Measurements from ENCODE around the gene PKNOX1. TPM values are rescaled to one million over a fixed set of nuclear protein-coding genes. Genes with fewer than 3 reads are reported as not detected.
"Not testable (repeated sequence)": the region's sequence is repeated elsewhere in the genome, so short reads cannot be mapped to it uniquely, and the experiment has no call there.

PKNOX1 gene
- total RNA-seq, 1 donor from 2014 or later: 17.5 TPM

- DNase-seq; intact Hi-C loops (cut with DNase I); H3K27ac ChIP-seq; H3K9me3 ChIP-seq; H3K27me3 ChIP-seq (ENCODE audit: low read depth); H3K4me1 ChIP-seq; H3K4me3 ChIP-seq; H3K36me3 ChIP-seq: not testable (repeated sequence)
- peak in 1 of 2 donors; percentile 33 for ATAC-seq
These were observed 102.3 kb downstream of the PKNOX1 start for GRCh38 chr21:43076643-43077042.

- ATAC-seq; DNase-seq; intact Hi-C loops (cut with DNase I); H3K9me3 ChIP-seq; H3K27ac ChIP-seq; H3K36me3 ChIP-seq; H3K4me3 ChIP-seq; H3K27me3 ChIP-seq (ENCODE audit: low read depth); H3K4me1 ChIP-seq: not testable (repeated sequence)
These were observed 108.4 kb downstream of the PKNOX1 start for GRCh38 chr21:43082587-43083300.

Small RNA genes lying within 50 kb of the gene (microRNA-seq; reads per million reads assigned to microRNA genes)
- gene MIR5692B (ENCODE audit: borderline number of aligned reads): not detected

Other genes starting within 250 kb of the PKNOX1 start
- gene WDR4, start 95.0 kb upstream of the PKNOX1 start, total RNA-seq: 17.1 TPM
- gene NDUFV3, start 81.3 kb upstream of the PKNOX1 start, total RNA-seq: 35.7 TPM
- gene ERVH48-1, start 48.9 kb upstream of the PKNOX1 start, total RNA-seq: not detected
- gene CBS, start 101.3 kb downstream of the PKNOX1 start, total RNA-seq: 82.3 TPM
- 43.0 TPM for gene U2AF1, start 133.0 kb downstream of the PKNOX1 start, total RNA-seq
- gene CRYAA, start 194.4 kb downstream of the PKNOX1 start, total RNA-seq: not detected

Measured in lower lobe of right lung (tissue), 2 donors.